ENCODE measurements around the gene RMI2.

The RMI2 gene

GRCh38 chr16:11326084-11326736 lies 19.0 kb upstream of the RMI2 start:
- TF ChIP-seq CTCF (IDR thresholded peaks at IDR 0.05; ENCODE audit: low read depth, low read length, missing control alignments) = no peak
- no peak for DNase-seq (ENCODE audit: extremely low read depth, low read depth)
- no peak overlapping the region for H3K4me3 ChIP-seq (replicated peaks; ENCODE audit: low read depth, low read length)

DNA sequence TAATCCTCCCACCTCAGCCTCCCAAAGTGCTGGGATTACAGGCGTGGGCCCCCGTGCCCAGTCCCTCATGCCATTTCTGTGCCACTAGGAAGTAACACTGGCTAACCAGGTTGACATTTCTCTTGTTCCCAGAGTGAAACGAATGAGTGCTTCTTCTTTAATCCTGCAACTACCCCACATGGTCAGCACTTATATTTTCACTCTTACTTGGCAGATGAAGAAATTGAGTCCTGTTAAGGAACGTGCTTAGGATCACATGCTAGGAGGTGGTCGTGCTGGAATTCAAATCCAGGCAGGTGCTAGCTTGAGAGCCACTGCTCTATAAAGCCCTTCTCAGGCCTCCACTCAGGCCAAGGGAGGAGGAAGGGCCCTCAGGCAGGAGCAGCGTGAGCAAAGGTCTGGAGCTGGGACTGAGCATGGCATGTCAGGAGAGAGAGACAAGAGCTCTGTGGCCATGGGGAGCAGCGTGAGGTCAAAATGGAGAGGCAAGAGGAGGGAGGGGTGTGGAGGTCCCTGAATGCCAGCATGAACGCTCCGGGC lies 18.5 kb upstream of the RMI2 start:
- TF ChIP-seq CTCF (IDR thresholded peaks at IDR 0.05; ENCODE audit: low read depth, low read length, missing control alignments) = no peak
- no peak for DNase-seq (ENCODE audit: extremely low read depth, low read depth)
- no peak overlapping the region for H3K4me3 ChIP-seq (replicated peaks; ENCODE audit: low read depth, low read length)

DNA sequence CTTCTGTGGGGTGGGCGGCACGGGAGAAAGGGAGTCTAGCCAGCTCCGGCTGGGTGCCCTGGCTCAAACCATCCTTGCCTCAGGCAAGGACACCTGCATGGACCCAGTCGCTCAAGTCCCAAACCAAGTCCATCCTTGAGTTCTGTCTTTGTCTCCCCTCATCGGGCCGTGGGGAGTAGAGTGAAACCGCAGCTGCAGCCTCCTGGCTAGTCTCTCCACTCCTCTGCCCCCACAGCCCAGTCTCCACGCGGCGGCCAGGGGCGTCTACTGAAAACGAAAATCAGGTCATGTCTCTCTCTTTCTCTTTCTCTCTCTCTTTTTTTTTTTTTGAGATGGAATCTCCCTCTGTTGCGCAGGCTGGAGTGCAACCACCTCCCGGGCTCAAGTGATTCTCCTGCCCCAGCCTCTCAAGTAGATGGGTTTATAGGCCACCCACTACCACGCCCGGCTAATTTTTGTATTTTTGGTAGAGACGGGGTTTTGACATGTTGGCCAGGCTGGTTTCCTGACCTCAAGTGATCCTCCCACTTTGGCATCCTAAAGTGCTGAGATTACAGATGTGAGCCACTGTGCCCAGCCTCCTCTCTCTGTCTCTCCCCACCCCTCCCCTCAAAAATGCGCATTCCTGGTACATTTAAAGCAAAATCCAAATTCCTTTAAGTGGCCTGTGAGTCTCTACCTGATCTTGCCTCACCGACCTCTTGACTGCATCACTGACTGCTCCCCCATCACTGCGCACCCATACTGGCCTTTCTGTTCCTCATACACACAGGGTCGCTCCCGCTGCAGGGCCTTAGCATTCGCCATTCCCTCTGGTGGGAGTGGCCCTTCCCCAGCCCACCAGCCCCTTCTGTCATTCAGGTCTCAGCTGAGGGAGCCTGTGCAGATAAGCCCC lies 17.7 kb upstream of the RMI2 start:
- no peak for TF ChIP-seq CTCF (IDR thresholded peaks at IDR 0.05; ENCODE audit: low read depth, low read length, missing control alignments)
- no peak overlapping the region for H3K4me3 ChIP-seq (replicated peaks; ENCODE audit: low read depth, low read length)
- no peak for DNase-seq (ENCODE audit: extremely low read depth, low read depth)

- TF ChIP-seq CTCF (IDR thresholded peaks at IDR 0.05; ENCODE audit: low read depth, low read length, missing control alignments) = no peak
- peak overlapping the region; percentile 25 for H3K4me3 ChIP-seq (replicated peaks; ENCODE audit: low read depth, low read length)
- peak; percentile 93 for DNase-seq (ENCODE audit: extremely low read depth, low read depth)
Measured at GRCh38 chr16:11328172-11329070, 16.8 kb upstream of the RMI2 start.

DNA sequence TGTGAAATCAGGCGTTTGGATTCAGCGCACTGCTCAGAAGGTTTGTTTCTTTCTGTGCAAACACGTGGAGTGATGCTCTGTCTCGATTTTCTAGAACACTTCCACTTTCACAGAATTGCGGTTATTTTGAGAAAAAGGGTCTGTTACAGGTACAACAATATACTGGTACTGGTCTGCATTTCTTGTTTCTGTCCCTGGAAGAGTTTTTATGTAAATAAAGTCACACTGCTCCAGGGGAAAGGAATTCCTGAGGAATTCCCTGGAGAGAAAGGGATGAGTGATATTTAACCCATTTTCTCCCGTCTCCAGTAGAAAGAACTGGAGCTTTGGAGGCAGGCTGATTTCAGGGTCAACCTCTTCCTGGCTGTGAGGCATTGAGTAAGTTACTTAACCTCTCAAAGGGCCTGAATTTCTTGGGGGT lies 16.2 kb upstream of the RMI2 start:
- peak overlapping the region; percentile 25 for H3K4me3 ChIP-seq (replicated peaks; ENCODE audit: low read depth, low read length)
- DNase-seq (ENCODE audit: extremely low read depth, low read depth) = no peak
- TF ChIP-seq CTCF (IDR thresholded peaks at IDR 0.05; ENCODE audit: low read depth, low read length, missing control alignments) = no peak

- TF ChIP-seq CTCF (IDR thresholded peaks at IDR 0.05; ENCODE audit: low read depth, low read length, missing control alignments) = no peak
- no peak for DNase-seq (ENCODE audit: extremely low read depth, low read depth)
- no peak overlapping the region for H3K4me3 ChIP-seq (replicated peaks; ENCODE audit: low read depth, low read length)
Measured at GRCh38 chr16:11329891-11330290, 15.4 kb upstream of the RMI2 start.
